Epithelial cell of esophagus (primary cell): ENCODE measurements around the gene SLC29A1.

ENCODE experiments used
- DNase-seq: peaks from one replicate; pipeline ENCODE4 v3.0.0; 2010; ENCODE audit warnings: low read depth
- H3K4me3 ChIP-seq: 2 replicates; pipeline ENCODE4 v1.5.1; 2011; ENCODE audit warnings: mild to moderate bottlenecking, low read length, control low read depth
- TF ChIP-seq, protein P1 (sequence below): IDR thresholded peaks from 2 replicates; pipeline ENCODE4 v1.5.1; 2011; ENCODE audit warnings: low read depth, mild to moderate bottlenecking, low read length, control low read depth, inconsistent platforms; ENCODE audit not compliant: insufficient read depth; ENCODE audit errors: missing control alignments

The SLC29A1 gene

DNA sequence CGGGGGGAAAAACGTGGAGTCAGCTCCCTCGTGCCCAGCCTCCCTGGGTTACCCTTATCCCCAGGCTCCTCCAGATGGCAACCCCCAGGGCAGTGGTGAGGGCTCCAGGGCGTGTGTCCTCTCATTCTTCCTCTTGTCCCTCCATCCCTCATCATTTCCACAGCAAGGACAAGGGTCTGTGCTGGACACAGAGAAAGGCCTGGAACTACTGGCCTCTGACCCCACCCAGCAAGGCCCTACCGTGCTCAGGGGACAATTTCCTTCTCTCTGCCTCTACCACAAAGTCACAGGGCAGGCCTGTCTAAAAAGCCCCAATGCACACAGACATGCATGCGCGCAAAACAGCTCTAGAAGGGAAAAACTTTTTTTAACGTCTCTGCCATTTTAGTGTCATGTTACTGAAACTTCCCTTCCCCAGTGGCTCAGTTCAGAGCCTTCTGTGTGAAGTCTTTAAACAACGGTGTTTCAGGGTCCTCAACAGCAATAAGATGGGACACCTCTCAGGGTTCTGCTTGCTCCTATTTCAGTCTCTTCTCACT is 35.0 kb downstream of the SLC29A1 start:
- no peak overlapping the region for H3K4me3 ChIP-seq
- DNase-seq: no peak
- TF ChIP-seq, protein P1, sequence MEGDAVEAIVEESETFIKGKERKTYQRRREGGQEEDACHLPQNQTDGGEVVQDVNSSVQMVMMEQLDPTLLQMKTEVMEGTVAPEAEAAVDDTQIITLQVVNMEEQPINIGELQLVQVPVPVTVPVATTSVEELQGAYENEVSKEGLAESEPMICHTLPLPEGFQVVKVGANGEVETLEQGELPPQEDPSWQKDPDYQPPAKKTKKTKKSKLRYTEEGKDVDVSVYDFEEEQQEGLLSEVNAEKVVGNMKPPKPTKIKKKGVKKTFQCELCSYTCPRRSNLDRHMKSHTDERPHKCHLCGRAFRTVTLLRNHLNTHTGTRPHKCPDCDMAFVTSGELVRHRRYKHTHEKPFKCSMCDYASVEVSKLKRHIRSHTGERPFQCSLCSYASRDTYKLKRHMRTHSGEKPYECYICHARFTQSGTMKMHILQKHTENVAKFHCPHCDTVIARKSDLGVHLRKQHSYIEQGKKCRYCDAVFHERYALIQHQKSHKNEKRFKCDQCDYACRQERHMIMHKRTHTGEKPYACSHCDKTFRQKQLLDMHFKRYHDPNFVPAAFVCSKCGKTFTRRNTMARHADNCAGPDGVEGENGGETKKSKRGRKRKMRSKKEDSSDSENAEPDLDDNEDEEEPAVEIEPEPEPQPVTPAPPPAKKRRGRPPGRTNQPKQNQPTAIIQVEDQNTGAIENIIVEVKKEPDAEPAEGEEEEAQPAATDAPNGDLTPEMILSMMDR: no peak

DNA sequence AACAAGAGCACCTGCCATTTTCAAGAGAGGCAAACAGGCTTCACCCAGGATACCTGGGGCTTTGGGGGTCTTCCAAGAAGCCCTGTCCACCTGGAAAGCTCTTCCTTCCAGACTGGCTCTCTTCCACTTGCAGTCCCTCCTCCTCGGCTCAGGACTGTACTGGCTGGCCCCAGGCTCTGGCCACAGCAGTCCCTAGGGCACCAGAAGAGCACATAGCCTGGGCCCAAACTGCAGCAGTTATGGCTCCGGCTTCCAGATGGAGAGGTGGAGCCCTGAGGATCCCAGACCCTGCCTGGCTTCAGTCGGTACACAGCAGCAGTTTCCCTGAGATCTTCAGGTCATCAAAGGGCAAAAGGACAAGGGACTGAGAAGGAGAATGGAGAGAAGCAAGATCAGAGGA is 35.5 kb downstream of the SLC29A1 start:
- TF ChIP-seq, protein P1: no peak
- no peak overlapping the region for H3K4me3 ChIP-seq
- DNase-seq: no peak

DNA sequence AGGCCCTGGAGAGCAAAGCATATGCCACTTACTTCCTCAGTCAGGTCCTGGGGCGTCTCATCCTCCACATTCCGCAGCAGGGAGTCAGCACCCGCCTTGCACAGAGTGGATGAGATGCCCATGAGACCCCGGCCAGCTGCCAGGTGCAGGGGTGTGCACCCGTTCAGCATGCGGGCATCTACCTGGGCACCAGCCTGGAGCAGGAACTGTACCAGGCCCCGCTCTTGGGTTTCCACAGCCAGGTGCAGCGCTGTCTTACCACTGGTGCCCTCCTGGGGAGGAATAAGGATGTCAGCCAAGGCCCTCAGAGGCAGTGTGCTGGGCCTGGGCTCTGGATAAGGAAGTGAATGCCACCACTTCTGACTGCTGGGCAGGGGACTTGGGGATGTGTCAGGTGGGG is 36.6 kb downstream of the SLC29A1 start:
- TF ChIP-seq, protein P1: no peak
- DNase-seq: no peak
- no peak overlapping the region for H3K4me3 ChIP-seq

DNA sequence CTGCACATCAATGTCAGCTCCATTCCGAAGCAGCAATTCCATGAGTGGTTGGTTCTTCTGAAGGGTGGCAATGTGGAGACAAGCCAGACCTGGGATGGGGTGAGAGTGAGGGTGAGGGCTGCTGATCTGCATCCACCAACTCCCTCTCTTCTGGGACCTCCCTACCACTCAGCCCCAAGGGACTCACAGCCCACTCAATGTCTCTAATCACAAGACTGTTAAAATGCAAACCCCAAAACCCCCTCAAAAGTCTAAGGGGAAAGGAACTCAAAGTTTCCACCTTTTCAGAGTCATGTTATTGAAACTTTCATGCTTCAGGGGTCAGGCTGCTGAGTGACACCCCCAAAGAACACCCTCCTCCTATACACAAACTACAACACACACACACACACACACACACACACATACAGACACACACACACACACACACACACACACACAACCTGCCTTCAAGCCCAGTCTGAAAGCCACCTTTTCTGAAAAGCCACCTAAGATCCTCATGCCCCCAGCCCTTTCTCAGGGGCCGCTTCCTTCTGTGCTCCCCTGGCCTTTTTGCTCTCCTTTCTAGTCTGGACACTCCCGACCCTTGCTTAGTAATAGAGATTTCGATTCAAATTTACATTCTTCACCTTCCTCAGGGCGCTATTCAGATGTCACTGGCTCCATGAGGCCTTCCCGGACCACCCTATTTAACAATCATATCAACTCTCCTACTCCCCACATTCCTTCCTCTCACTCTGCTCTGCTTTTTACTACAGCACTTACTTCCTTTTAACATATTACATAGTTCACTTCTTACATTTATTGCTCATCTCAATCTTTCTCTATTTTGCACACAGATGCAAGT is 37.3 kb downstream of the SLC29A1 start:
- no peak for DNase-seq
- TF ChIP-seq, protein P1: no peak

DNA sequence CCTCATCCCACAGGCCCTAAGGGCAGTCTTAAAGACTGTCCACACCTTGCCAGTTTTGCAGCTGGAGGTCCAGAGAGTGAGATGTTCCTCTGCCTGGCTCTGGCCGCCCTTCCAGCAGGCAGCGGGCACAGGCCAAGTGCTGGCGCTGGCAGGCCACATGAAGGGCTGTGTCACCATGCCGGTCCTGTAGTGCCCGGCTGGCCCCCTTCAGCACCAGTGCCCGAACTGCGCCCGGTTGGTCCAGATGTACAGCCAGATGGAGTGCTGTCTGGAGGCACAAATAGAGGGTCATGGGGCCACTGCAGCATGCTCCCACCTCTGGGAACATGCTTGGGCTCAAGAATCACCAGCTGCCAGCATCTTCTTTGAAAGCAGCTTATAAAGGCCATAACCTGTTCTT is 38.2 kb downstream of the SLC29A1 start:
- no peak overlapping the region for H3K4me3 ChIP-seq
- DNase-seq: no peak
- TF ChIP-seq, protein P1: no peak

More for the DNA sequence above, 37.3 kb downstream of the SLC29A1 start:
- no peak overlapping the region for H3K4me3 ChIP-seq

DNA sequence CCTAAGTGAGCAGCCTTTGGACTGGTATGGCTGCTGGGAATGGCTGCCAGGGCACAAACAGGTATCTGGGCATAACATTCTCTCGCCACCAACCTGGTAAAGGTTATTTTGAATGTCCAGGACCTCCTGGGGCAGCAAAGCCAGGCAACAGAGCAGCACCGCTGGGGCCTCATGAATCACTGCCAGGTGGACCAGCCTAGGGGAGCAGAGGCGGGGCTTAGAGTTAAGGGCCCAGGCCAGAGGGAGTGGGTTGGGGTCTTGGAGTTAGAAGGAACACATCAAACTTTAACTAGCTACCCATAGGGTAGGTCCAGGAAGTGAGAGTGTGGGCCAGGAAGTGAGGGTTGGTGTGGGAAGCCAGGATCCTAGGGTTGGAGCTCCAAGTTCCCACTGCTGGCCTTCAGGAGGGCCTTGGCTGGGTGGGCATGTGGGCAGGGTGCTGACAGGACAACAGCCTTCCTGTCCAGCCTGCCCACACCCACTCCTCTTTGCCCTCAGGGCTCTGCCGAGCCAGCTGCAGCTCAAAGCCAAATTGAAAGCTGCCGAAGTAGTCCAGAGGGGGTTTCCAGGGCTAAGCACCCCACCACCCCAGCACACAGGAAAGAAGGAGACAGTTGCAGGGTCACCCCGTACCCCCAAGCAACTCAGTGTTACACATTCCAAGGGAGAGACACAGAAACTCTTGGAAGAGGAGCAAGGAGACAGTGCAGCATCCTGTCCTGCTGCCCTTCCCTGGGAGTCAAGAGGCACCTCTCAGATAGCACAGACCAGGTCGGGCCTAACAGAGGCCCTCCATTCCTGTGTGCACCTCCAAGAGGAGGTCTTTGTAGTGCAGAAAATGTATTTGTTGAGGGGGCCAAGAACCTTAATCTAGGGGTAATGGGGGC is 39.3 kb downstream of the SLC29A1 start:
- TF ChIP-seq, protein P1: no peak
- DNase-seq: no peak
- no peak overlapping the region for H3K4me3 ChIP-seq
